Spinal cord (tissue), 10 donors: ENCODE results near the gene CALCOCO1. TPM values are rescaled to one million over a fixed set of nuclear protein-coding genes. Genes with fewer than 3 reads are reported as not detected.
A peak's percentile ranks its signal among the peaks of the same experiment; 100 is the strongest.

Source experiments
- DNase-seq, 6 donors: peaks; one replicate each; pipeline versions ENCODE4 v3.0.0 to v3.0.0-alpha.2; 2013 to 2015; ENCODE audit warnings: low spot score in 6 of 6, low read depth in 4 of 6
- H3K27ac ChIP-seq: one replicate; pipeline ENCODE4 v1.5.1; 2013; ENCODE audit warnings: low read depth, low read length, control low read depth
- H3K27me3 ChIP-seq: one replicate; pipeline ENCODE4 v1.6.1; 2013; ENCODE audit warnings: low read length; ENCODE audit not compliant: control insufficient read depth, insufficient read depth
- H3K36me3 ChIP-seq: one replicate; pipeline ENCODE4 v1.6.1; 2013; ENCODE audit warnings: low read length; ENCODE audit not compliant: control insufficient read depth, insufficient read depth
- H3K4me1 ChIP-seq: one replicate; pipeline ENCODE4 v1.6.1; 2013; ENCODE audit warnings: low read length; ENCODE audit not compliant: control insufficient read depth, insufficient read depth
- H3K4me3 ChIP-seq: one replicate; pipeline ENCODE4 v1.5.1; 2013; ENCODE audit warnings: low read depth, low read length, control low read depth
- H3K9me3 ChIP-seq: one replicate; pipeline ENCODE4 v1.6.1; 2013; ENCODE audit warnings: low read length; ENCODE audit not compliant: control insufficient read depth, insufficient read depth
- WGBS: methylation state at CpG from one replicate; pipeline ENCODE4 v1.1.5; 2013; ENCODE audit warnings: missing lambda C conversion rate; ENCODE audit not compliant: insufficient coverage; 5-methylcytosine and 5-hydroxymethylcytosine counted together
- polyA plus RNA-seq, 2 donors: library from polyadenylated mRNA; unstranded; fragments of 120-200 nt; gene quantifications; one replicate each; pipeline ENCODE4 v1.2.1, GENCODE V29; 2013; ENCODE audit not compliant: insufficient read length in 2 of 2
- total RNA-seq, 2 donors: library from RNA; depleted of rRNA in 1 of 2; stranded (reverse); fragments of 120-200 nt in 1 of 2; fragments of >200 nt in 1 of 2; gene quantifications; one replicate each; pipeline versions ENCODE4 v1.2.3 to v1.2.4, GENCODE V29; 2013 to 2014
- donor health status: healthy.

The CALCOCO1 gene
- total and polyA plus RNA-seq, 4 donors: 55.5 to 205 (median 103) TPM

DNA sequence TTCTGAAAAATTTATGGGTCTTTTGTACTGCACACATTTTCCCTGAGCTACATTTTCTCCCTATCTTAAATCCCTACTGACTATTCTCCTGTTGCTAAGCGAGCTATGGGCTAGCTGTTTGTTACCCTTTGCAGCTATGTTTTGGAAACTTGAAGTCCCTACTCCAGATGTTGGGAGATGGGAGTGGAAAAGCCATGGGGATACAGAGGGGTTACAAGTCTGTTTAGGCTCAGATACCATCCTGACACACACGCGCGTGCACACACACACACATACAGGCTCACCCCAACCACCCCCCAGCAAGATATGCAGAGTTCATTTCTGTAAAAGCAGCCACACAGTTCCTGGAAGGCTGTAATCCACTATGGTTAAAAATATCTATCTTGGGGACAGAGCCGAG, 67.2 kb downstream of the CALCOCO1 start:
- no peak overlapping the region for H3K4me3 ChIP-seq
- DNase-seq: peak in 3 of 6 donors; percentile 3 to 50 (median 7)
- H3K9me3 ChIP-seq: no peaks in the 10 kb centered on the region
- H3K36me3 ChIP-seq: peaks cover 25% of the 10 kb centered on the region
- H3K4me1 ChIP-seq: peaks cover 11% of the 10 kb centered on the region
- H3K27me3 ChIP-seq: no peaks in the 10 kb centered on the region
- peak overlapping the region; percentile 93 for H3K27ac ChIP-seq
- no CpG with 5 or more reads among the region's 5 CpGs for WGBS

DNA sequence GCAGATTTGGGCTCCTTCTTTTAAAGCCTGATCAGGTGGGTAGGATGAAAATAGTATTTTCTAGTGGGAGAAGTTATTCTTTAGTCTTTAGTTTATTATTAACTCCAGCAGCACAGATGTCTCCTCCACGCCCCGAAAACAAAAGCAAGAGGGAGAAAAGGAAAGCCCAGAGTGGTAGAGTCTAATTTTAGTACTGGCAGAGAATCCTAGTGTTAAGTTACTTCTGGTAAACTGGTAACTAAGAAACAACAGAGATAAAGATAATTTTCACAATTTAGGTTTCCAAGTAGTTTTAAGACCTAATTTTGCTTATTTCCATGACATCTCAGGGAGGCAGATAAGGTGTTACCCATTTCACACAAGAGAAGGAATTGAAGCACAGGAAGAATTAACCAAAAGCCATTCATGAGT, 67.7 kb downstream of the CALCOCO1 start:
- H3K4me3 ChIP-seq: no peak overlapping the region
- H3K9me3 ChIP-seq: no peaks in the 10 kb centered on the region
- H3K36me3 ChIP-seq: peaks cover 20% of the 10 kb centered on the region
- no peaks in the 10 kb centered on the region for H3K27me3 ChIP-seq
- peak overlapping the region; percentile 93 for H3K27ac ChIP-seq
- peak in 2 of 6 donors; percentile 3 to 4 for DNase-seq
- peaks cover 11% of the 10 kb centered on the region for H3K4me1 ChIP-seq
- WGBS: no CpG with 5 or more reads among the region's 2 CpGs

DNA sequence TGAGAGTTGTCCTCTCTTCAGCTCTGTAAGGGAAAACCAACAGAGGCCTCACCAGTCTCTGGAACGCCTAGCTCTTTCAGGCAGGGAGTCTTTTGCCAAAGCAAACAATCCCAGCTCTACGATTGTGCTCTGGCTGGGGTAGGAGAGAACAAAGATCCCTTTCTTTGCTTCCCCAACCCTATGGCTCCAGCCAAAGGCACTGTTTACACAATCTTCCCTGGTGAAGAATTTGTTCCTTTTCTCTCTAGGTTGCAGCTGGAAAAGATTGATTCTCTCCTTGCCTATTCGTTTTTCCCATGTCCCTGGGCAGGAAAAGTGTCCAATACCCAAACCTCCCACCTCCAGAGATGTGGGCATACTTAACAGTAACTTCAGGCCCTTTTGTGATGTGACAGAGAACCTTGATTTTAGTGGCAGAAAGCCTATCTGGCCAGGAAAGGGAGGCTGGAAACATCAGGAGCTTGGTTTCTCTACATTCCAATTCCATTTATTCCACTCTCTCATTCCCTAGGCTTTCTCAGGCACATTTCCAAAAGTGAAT, 68.2 kb downstream of the CALCOCO1 start:
- H3K9me3 ChIP-seq: no peaks in the 10 kb centered on the region
- H3K27me3 ChIP-seq: no peaks in the 10 kb centered on the region
- WGBS: 20% methylated on average over 1 of the region's 3 CpGs
- peaks cover 11% of the 10 kb centered on the region for H3K4me1 ChIP-seq
- H3K36me3 ChIP-seq: peaks cover 15% of the 10 kb centered on the region
- H3K27ac ChIP-seq: peak overlapping the region; percentile 93
- H3K4me3 ChIP-seq: no peak overlapping the region
- peak in 5 of 6 donors; percentile 55 to 92 (median 67) for DNase-seq

Other genes starting within 250 kb of the CALCOCO1 start
- gene MAP3K12, start 228.0 kb downstream of the CALCOCO1 start, total RNA-seq: 10 to 100 TPM; 26.4 to 40.1 TPM
- gene MAP3K12, start 228.0 kb downstream of the CALCOCO1 start, polyA plus RNA-seq: 10 to 100 TPM; 53.9 to 75.6 TPM
- gene TARBP2, start 226.2 kb downstream of the CALCOCO1 start, total RNA-seq: 10 to 100 TPM; 22.5 to 43.6 TPM
- 10 to 100 TPM; 40.4 to 46.2 TPM for gene TARBP2, start 226.2 kb downstream of the CALCOCO1 start, polyA plus RNA-seq
- gene NPFF, start 220.0 kb downstream of the CALCOCO1 start, total RNA-seq: 1 to 10 TPM; 2.2 to 3.0 TPM
- gene NPFF, start 220.0 kb downstream of the CALCOCO1 start, polyA plus RNA-seq: 1 to 10 TPM; 5.9 to 7.7 TPM
- 10 to 100 TPM; 18.7 to 20.4 TPM for gene ATF7, start 101.1 kb downstream of the CALCOCO1 start, total RNA-seq
- gene ATF7, start 101.1 kb downstream of the CALCOCO1 start, polyA plus RNA-seq: 10 to 100 TPM; 28.1 to 31.1 TPM
- 100 to 1,000 TPM in 1 of 2 donors, 10 to 100 TPM in 1; 65.8 to 221 TPM for gene ATP5MC2, start 51.4 kb downstream of the CALCOCO1 start, total RNA-seq
- gene ATP5MC2, start 51.4 kb downstream of the CALCOCO1 start, polyA plus RNA-seq: 100 to 1,000 TPM; 374 to 387 TPM
- under 1 TPM in 1 of 2 donors, not detected in 1; 0.79 TPM for gene CISTR, start 24.5 kb upstream of the CALCOCO1 start, total RNA-seq
- gene CISTR, start 24.5 kb upstream of the CALCOCO1 start, polyA plus RNA-seq: 1 to 10 TPM; 1.1 to 1.2 TPM
- gene HOXC13, start 211.4 kb upstream of the CALCOCO1 start, total RNA-seq: under 1 TPM in 1 of 2 donors, not detected in 1; 0.10 TPM
- not detected for gene HOXC13, start 211.4 kb upstream of the CALCOCO1 start, polyA plus RNA-seq
- gene HOXC12, start 227.5 kb upstream of the CALCOCO1 start, total RNA-seq: 1 to 10 TPM in 1 of 2 donors, not detected in 1; 2.3 TPM
- gene HOXC12, start 227.5 kb upstream of the CALCOCO1 start, polyA plus RNA-seq: not detected
- 1 to 10 TPM in 1 of 2 donors, not detected in 1; 1.5 TPM for gene HOXC11, start 245.7 kb upstream of the CALCOCO1 start, total RNA-seq
- not detected for gene HOXC11, start 245.7 kb upstream of the CALCOCO1 start, polyA plus RNA-seq
- under 1 TPM in 1 of 2 donors, not detected in 1; 0.59 TPM for gene HOTAIR, start 247.5 kb upstream of the CALCOCO1 start, total RNA-seq
- not detected for gene HOTAIR, start 247.5 kb upstream of the CALCOCO1 start, polyA plus RNA-seq